Trophoblast cell (in vitro differentiated cells and primary cell): ENCODE data around the gene DICER1.
A peak's percentile ranks its signal among the peaks of the same experiment; 100 is the strongest.

Experiments
- DNase-seq, 2 donors: peaks; one replicate each; pipeline ENCODE4 v3.0.0-alpha.2; 2016
- H2AFZ ChIP-seq: 2 replicates; pipeline ENCODE4 v1.6.1; 2013; ENCODE audit warnings: low read length, moderate library complexity, mild to moderate bottlenecking; ENCODE audit not compliant: insufficient read depth, poor library complexity
- H2AK5ac ChIP-seq: 2 replicates; pipeline ENCODE4 v1.6.1; 2013; ENCODE audit warnings: mild to moderate bottlenecking, low read length
- H2BK120ac ChIP-seq: 2 replicates; pipeline ENCODE4 v1.6.1; 2013; ENCODE audit warnings: low read length, mild to moderate bottlenecking, moderate library complexity; ENCODE audit not compliant: insufficient read depth, poor library complexity
- H2BK12ac ChIP-seq: 2 replicates; pipeline ENCODE4 v1.6.1; 2013; ENCODE audit warnings: mild to moderate bottlenecking, low read length, moderate library complexity
- H2BK5ac ChIP-seq: 2 replicates; pipeline ENCODE4 v1.6.1; 2013; ENCODE audit warnings: low read length, low read depth, moderate library complexity, mild to moderate bottlenecking; ENCODE audit not compliant: poor library complexity
- H3K14ac ChIP-seq: 2 replicates; pipeline ENCODE4 v1.6.1; 2013; ENCODE audit warnings: mild to moderate bottlenecking, low read length
- H3K18ac ChIP-seq: 2 replicates; pipeline ENCODE4 v1.6.1; 2013; ENCODE audit warnings: mild to moderate bottlenecking, low read length
- H3K23ac ChIP-seq: 2 replicates; pipeline ENCODE4 v1.6.1; 2013; ENCODE audit warnings: low read length
- H3K27ac ChIP-seq: 2 replicates; pipeline ENCODE4 v1.5.1; 2013; ENCODE audit warnings: low read depth, mild to moderate bottlenecking, inconsistent platforms, low read length, moderate library complexity
- H3K27me3 ChIP-seq: 2 replicates; pipeline ENCODE4 v1.6.1; 2013; ENCODE audit warnings: inconsistent platforms, mild to moderate bottlenecking, low read length, moderate library complexity; ENCODE audit not compliant: insufficient read depth
- H3K36me3 ChIP-seq, 2 experiments: 1 replicate in 1 of 2; 2 replicates in 1 of 2; pipeline ENCODE4 v1.6.1; 2013; ENCODE audit warnings: low read length in 2 of 2, mild to moderate bottlenecking in 2 of 2, moderate library complexity in 1 of 2; ENCODE audit not compliant: insufficient read depth in 2 of 2, control insufficient read depth in 1 of 2
- H3K4ac ChIP-seq: 2 replicates; pipeline ENCODE4 v1.6.1; 2013; ENCODE audit warnings: low read depth, mild to moderate bottlenecking, low read length, moderate library complexity
- H3K4me1 ChIP-seq, 2 experiments: 1 replicate in 1 of 2; 2 replicates in 1 of 2; pipeline ENCODE4 v1.6.1; 2013; ENCODE audit warnings: low read length in 2 of 2, mild to moderate bottlenecking in 2 of 2, moderate library complexity in 1 of 2; ENCODE audit not compliant: insufficient read depth in 2 of 2, control insufficient read depth in 1 of 2
- H3K4me2 ChIP-seq: 2 replicates; pipeline ENCODE4 v1.6.1; 2013; ENCODE audit warnings: inconsistent platforms, mild to moderate bottlenecking, low read length, moderate library complexity
- H3K4me3 ChIP-seq: 2 replicates; pipeline ENCODE4 v1.5.1; 2013; ENCODE audit warnings: mild to moderate bottlenecking, low read depth, low read length, inconsistent platforms
- H3K79me1 ChIP-seq: one replicate; pipeline ENCODE4 v1.6.1; 2013; ENCODE audit warnings: low read length
- H3K79me2 ChIP-seq: 2 replicates; pipeline ENCODE4 v1.6.1; 2013; ENCODE audit warnings: low read length, mild to moderate bottlenecking; ENCODE audit not compliant: control insufficient read depth, insufficient read depth, poor library complexity
- H3K9ac ChIP-seq: 2 replicates; pipeline ENCODE4 v1.6.1; 2013; ENCODE audit warnings: mild to moderate bottlenecking, low read length
- H3K9me3 ChIP-seq: 2 replicates; pipeline ENCODE4 v1.6.1; 2013; ENCODE audit warnings: low read depth, mild to moderate bottlenecking, control low read depth, inconsistent platforms, low read length; ENCODE audit not compliant: insufficient read depth
- H4K12ac ChIP-seq: 2 replicates; pipeline ENCODE4 v1.6.1; 2013; ENCODE audit warnings: low read depth, mild to moderate bottlenecking, low read length, moderate library complexity
- H4K8ac ChIP-seq: 2 replicates; pipeline ENCODE4 v1.6.1; 2013; ENCODE audit warnings: low read depth, mild to moderate bottlenecking, low read length, moderate library complexity
- H4K91ac ChIP-seq: one replicate; pipeline ENCODE4 v1.6.1; 2013; ENCODE audit warnings: low read depth, mild to moderate bottlenecking, low read length, moderate library complexity
- WGBS: extraction: QIAGEN DNeasy Blood & Tissue Kit; methylation state at CpG from one replicate; pipeline ENCODE4 v1.1.7; 2013; ENCODE audit warnings: missing lambda C conversion rate; ENCODE audit not compliant: insufficient read length, insufficient coverage; ENCODE audit errors: extremely low coverage; 5-methylcytosine and 5-hydroxymethylcytosine counted together

DICER1 gene

DNA sequence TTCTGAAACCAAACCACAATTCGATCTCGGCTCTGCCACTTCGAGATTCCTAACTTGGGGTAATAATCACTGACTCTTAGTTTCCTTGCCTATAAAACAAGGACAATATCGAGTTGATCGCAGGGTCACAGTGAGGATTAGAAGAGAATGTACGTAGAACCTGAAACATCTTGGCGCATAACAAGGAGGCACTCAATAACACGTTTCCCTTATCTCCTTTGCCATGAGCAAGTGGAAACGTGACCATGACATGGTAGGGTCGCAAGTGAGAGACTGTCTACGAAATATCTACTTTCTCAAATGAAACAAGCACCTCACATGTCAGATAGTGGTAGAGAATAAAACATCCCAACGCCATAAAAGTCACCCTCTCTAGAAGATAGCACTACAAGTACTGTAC lies 2.3 kb downstream of the DICER1 start:
- Histone ChIP-seq H2AK5ac (no peak overlapping the region), H4K12ac (no peak overlapping the region), H3K36me3 (no peaks in the 10 kb centered on the region), H2BK120ac (no peak overlapping the region), H3K27me3 (no peaks in the 10 kb centered on the region), H2AFZ (no peak overlapping the region), H3K4ac (peak overlapping the region; percentile 5), H3K9me3 (no peaks in the 10 kb centered on the region), H3K4me2 (no peak overlapping the region), H3K4me1 (peaks cover 2 to 3% of the 10 kb centered on the region in 2 experiments), H2BK12ac (no peak overlapping the region), H4K8ac (no peak overlapping the region), H3K18ac (no peak overlapping the region), H4K91ac (no peak overlapping the region), H3K9ac (no peak overlapping the region), H3K4me3 (no peak overlapping the region), H3K14ac (no peak overlapping the region), H3K79me2 (peaks cover 15% of the 10 kb centered on the region), H3K79me1 (peaks cover 15% of the 10 kb centered on the region), H2BK5ac (no peak overlapping the region), H3K27ac (no peak overlapping the region), H3K23ac (no peak overlapping the region)
- no CpG with 5 or more reads among the region's 12 CpGs for WGBS
- DNase-seq, result no peak

DNA sequence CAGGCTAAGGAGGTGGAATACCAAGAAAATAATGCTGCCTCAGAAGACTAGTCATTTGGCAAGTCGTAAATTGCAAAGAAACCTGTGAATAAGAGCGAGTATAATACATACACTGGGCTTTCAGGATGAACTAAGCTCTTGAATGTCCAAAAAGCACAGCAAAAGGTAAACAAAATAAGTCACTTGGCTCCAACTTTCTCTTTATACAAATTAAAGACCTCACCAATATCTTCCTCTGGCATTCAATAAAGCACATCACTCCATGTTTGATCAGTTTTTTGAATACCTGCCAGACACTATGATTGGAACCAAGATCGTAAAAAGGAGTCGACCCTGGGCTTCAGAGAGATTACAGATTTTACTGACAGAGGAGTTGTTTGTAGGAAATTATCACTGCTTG lies 3.5 kb downstream of the DICER1 start:
- no CpG with 5 or more reads among the region's 4 CpGs for WGBS

DNA sequence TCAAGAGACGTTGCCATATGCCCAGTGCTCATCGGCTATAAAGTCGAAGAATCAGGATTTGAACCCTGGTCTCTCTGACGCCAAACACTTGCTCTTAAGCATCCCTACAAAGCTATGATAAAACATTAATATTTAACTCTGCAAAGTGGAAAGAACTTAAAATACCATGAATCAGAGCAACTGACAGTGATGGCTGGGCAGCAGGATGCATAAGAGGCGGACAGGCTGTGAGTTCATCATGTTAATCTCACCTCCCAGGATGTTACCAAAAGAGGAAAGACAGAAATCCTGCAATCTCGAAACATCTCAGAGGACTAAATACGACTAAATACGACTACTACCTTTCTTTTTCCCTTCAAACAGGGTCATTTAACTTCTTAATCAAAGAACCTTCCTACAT lies 5.8 kb downstream of the DICER1 start:
- no peak overlapping the region for H3K4me2 ChIP-seq
- H3K4me1 ChIP-seq, result peaks cover 0 to 3% of the 10 kb centered on the region in 2 experiments
- no peak overlapping the region for H4K8ac ChIP-seq
- H3K18ac ChIP-seq, result no peak overlapping the region
- H3K23ac ChIP-seq, result no peak overlapping the region
- no peak overlapping the region for H4K12ac ChIP-seq
- no CpG with 5 or more reads among the region's 8 CpGs for WGBS
- no peak overlapping the region for H2AFZ ChIP-seq
- peak overlapping the region; percentile 94 for H3K4ac ChIP-seq
- no peak overlapping the region for H3K14ac ChIP-seq
- no peak overlapping the region for H4K91ac ChIP-seq
- H2AK5ac ChIP-seq, result no peak overlapping the region
- no peak for DNase-seq
- no peak overlapping the region for H3K27ac ChIP-seq
- no peaks in the 10 kb centered on the region for H3K36me3 ChIP-seq
- H2BK120ac ChIP-seq, result no peak overlapping the region
- no peak overlapping the region for H2BK5ac ChIP-seq
- H3K9me3 ChIP-seq, result no peaks in the 10 kb centered on the region
- peaks cover 13% of the 10 kb centered on the region for H3K79me2 ChIP-seq
- no peaks in the 10 kb centered on the region for H3K27me3 ChIP-seq
- no peak overlapping the region for H2BK12ac ChIP-seq
- no peak overlapping the region for H3K4me3 ChIP-seq
- H3K9ac ChIP-seq, result no peak overlapping the region
- H3K79me1 ChIP-seq, result peaks cover 1% of the 10 kb centered on the region

More for the DNA sequence above, 3.5 kb downstream of the DICER1 start:
- H3K4me3 ChIP-seq, result no peak overlapping the region
- H2AFZ ChIP-seq, result no peak overlapping the region
- no peak overlapping the region for H3K4ac ChIP-seq
- peaks cover 16% of the 10 kb centered on the region for H3K79me2 ChIP-seq
- H3K36me3 ChIP-seq, result no peaks in the 10 kb centered on the region
- no peak overlapping the region for H3K9ac ChIP-seq
- H3K27ac ChIP-seq, result no peak overlapping the region
- H2BK120ac ChIP-seq, result no peak overlapping the region
- peaks cover 15% of the 10 kb centered on the region for H3K79me1 ChIP-seq
- no peak overlapping the region for H3K4me2 ChIP-seq
- no peak overlapping the region for H3K18ac ChIP-seq
- no peak overlapping the region for H2BK12ac ChIP-seq
- no peak overlapping the region for H2BK5ac ChIP-seq
- no peak overlapping the region for H4K91ac ChIP-seq
- no peak overlapping the region for H4K8ac ChIP-seq
- no peak overlapping the region for H4K12ac ChIP-seq
- no peak overlapping the region for H3K23ac ChIP-seq
- no peak overlapping the region for H2AK5ac ChIP-seq
- no peaks in the 10 kb centered on the region for H3K9me3 ChIP-seq
- no peak for DNase-seq
- no peak overlapping the region for H3K14ac ChIP-seq
- no peaks in the 10 kb centered on the region for H3K27me3 ChIP-seq
- H3K4me1 ChIP-seq, result peaks cover 2 to 3% of the 10 kb centered on the region in 2 experiments

DNA sequence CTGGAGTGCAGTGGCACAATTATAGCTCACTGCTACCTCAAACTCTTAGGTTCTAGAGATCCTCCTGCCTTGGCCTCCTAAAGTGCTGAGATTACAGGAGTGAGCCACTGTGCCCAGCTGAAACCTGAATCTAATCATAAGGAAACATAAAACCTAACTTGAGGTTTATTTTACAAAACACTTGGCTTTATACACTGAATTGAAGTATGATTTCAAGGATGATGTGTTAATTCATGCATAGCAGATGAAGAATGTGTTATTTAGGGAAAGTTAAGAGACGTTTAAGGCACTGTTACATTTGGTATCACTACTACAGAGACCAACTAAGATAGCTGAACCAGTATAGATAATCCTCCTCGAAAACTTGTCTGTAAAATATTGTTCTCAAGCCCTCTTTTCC lies 6.4 kb downstream of the DICER1 start:
- no peak overlapping the region for H3K23ac ChIP-seq
- no peaks in the 10 kb centered on the region for H3K79me1 ChIP-seq
- no peak for DNase-seq
- no peaks in the 10 kb centered on the region for H3K9me3 ChIP-seq
- H3K4me2 ChIP-seq, result no peak overlapping the region
- H3K9ac ChIP-seq, result no peak overlapping the region
- no peaks in the 10 kb centered on the region for H3K36me3 ChIP-seq
- H3K4ac ChIP-seq, result peak overlapping the region; percentile 46
- H4K8ac ChIP-seq, result no peak overlapping the region
- H3K4me3 ChIP-seq, result no peak overlapping the region
- H2BK120ac ChIP-seq, result no peak overlapping the region
- peaks cover 0 to 3% of the 10 kb centered on the region in 2 experiments for H3K4me1 ChIP-seq
- H4K91ac ChIP-seq, result no peak overlapping the region
- no CpG with 5 or more reads among the region's 2 CpGs for WGBS
- H3K27ac ChIP-seq, result no peak overlapping the region
- no peak overlapping the region for H4K12ac ChIP-seq
- H2BK12ac ChIP-seq, result no peak overlapping the region
- no peak overlapping the region for H3K18ac ChIP-seq
- H2AFZ ChIP-seq, result no peak overlapping the region
- peaks cover 10% of the 10 kb centered on the region for H3K79me2 ChIP-seq
- no peak overlapping the region for H2AK5ac ChIP-seq
- H3K27me3 ChIP-seq, result no peaks in the 10 kb centered on the region
- no peak overlapping the region for H3K14ac ChIP-seq
- H2BK5ac ChIP-seq, result no peak overlapping the region
